Stimulated activated CD4-positive, alpha-beta T cell treated with anti-CD3 and anti-CD28 coated beads, Interleukin-2, amount 100 ng/mL, for 24 hours (primary cell): ENCODE results near the gene CCDC85C.

ENCODE experiments used
- DNase-seq, 2 donors: peaks; one replicate each; pipeline ENCODE4 v3.0.0-alpha.2; 2020

Gene CCDC85C

GRCh38 chr14:99604766-99605298 lies 825 bp upstream of the CCDC85C start:
- DNase-seq = peak in 1 of 2 donors; percentile 35

- peak; percentile 91 to 92 for DNase-seq
Observed at GRCh38 chr14:99604278-99604765, 315 bp upstream of the CCDC85C start.

GRCh38 chr14:99602788-99603415 lies 1.1 kb downstream of the CCDC85C start:
- DNase-seq = no peak

GRCh38 chr14:99602054-99602787 lies 1.8 kb downstream of the CCDC85C start:
- no peak for DNase-seq

GRCh38 chr14:99601361-99601831 lies 2.6 kb downstream of the CCDC85C start:
- no peak for DNase-seq

GRCh38 chr14:99600232-99600888 lies 3.6 kb downstream of the CCDC85C start:
- DNase-seq = no peak

- no peak for DNase-seq
Observed at GRCh38 chr14:99599393-99599792, 4.6 kb downstream of the CCDC85C start.

GRCh38 chr14:99598774-99599173 lies 5.2 kb downstream of the CCDC85C start:
- DNase-seq = no peak

GRCh38 chr14:99597911-99598600 lies 6.0 kb downstream of the CCDC85C start:
- no peak for DNase-seq

GRCh38 chr14:99596772-99597171 lies 7.2 kb downstream of the CCDC85C start:
- DNase-seq = no peak

- no peak for DNase-seq
Observed at GRCh38 chr14:99596071-99596627, 7.9 kb downstream of the CCDC85C start.

GRCh38 chr14:99595524-99595923 lies 8.5 kb downstream of the CCDC85C start:
- no peak for DNase-seq

GRCh38 chr14:99595034-99595433 lies 9.0 kb downstream of the CCDC85C start:
- peak; percentile 39 to 49 for DNase-seq

- no peak for DNase-seq
Observed at GRCh38 chr14:99593971-99594841, 9.8 kb downstream of the CCDC85C start.

- no peak for DNase-seq
Observed at GRCh38 chr14:99592933-99593753, 10.9 kb downstream of the CCDC85C start.

GRCh38 chr14:99592394-99592793 lies 11.6 kb downstream of the CCDC85C start:
- no peak for DNase-seq

GRCh38 chr14:99590746-99591555 lies 13.1 kb downstream of the CCDC85C start:
- DNase-seq = no peak

GRCh38 chr14:99589651-99590530 lies 14.1 kb downstream of the CCDC85C start:
- DNase-seq = no peak

GRCh38 chr14:99589031-99589441 lies 15.0 kb downstream of the CCDC85C start:
- no peak for DNase-seq
